ENCODE measurements around the gene STEAP4.
"Not testable (repeated sequence)": the region's sequence is repeated elsewhere in the genome, so short reads cannot be mapped to it uniquely, and the experiment has no call there.

STEAP4 gene

GRCh38 chr7:88268051-88268450, 38.6 kb downstream of the STEAP4 start:
- no peak for DNase-seq (ENCODE audit: low read depth)

GRCh38 chr7:88267421-88267820, 39.3 kb downstream of the STEAP4 start:
- no peak for DNase-seq (ENCODE audit: low read depth)

- not testable (repeated sequence) for DNase-seq (ENCODE audit: low read depth)
Observed at GRCh38 chr7:88264987-88265386, 41.7 kb downstream of the STEAP4 start.

- no peak for DNase-seq (ENCODE audit: low read depth)
Observed at GRCh38 chr7:88262562-88262961, 44.1 kb downstream of the STEAP4 start.

DNA sequence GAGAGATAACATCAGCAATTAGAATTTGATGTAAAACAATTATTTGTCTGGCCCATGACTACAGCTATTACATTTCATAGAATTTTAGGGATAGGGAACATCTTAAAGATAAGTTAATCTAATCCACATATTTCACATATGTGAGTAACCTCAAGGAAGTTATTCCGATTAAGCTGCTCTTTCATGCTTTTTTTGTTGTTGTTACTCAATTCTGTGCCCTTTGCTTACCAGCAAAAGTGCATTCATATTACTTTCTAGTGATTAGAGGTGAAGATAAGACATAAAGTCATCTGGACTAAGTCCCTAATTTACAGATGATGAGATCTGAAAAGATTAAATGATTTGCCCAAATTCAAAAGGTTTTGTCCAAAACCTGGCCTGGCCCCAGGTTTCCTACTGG, 46.0 kb downstream of the STEAP4 start:
- no peak for DNase-seq (ENCODE audit: low read depth)

- DNase-seq (ENCODE audit: low read depth) = no peak
Observed at GRCh38 chr7:88259656-88260380, 46.9 kb downstream of the STEAP4 start.

DNA sequence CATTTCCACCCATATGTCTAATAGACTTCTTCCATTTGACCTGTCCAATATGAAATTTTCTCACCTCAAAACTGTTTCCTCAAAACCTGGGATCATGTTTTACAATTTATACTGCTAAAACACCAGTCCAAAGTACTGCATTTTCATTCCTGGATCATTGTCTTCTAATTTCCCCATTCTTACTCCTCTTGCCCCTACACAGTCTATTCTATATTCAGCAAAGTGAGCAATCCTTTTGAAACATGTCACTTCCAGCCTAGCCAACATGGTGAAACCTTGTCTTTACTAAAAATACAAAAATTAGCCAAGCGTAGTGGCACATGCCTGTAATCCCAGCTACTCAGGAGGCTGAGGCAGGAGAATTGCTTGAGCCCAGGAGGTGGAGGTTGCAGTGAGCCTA, 48.4 kb downstream of the STEAP4 start:
- not testable (repeated sequence) for DNase-seq (ENCODE audit: low read depth)

DNA sequence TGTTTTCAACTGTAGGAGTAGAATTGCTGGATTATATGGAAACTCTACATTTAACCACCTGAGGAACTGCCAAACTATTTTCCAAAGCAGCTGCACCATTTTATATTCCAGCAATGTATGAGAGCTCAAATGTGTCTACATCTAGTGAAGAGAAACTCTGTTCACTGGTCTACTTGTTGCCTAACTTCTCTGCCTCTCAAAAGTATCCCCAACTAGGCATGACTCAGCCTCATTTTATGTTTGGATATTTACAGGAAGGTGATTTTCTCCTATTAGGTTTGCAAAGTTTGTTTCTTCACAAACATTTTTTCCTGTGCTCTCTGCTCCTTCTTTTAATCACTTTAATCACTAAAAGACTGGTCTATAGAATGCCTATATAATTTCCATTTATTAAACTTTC, 49.8 kb downstream of the STEAP4 start:
- no peak for DNase-seq (ENCODE audit: low read depth)

GRCh38 chr7:88254721-88255424, 51.8 kb downstream of the STEAP4 start:
- DNase-seq (ENCODE audit: low read depth) = no peak

DNA sequence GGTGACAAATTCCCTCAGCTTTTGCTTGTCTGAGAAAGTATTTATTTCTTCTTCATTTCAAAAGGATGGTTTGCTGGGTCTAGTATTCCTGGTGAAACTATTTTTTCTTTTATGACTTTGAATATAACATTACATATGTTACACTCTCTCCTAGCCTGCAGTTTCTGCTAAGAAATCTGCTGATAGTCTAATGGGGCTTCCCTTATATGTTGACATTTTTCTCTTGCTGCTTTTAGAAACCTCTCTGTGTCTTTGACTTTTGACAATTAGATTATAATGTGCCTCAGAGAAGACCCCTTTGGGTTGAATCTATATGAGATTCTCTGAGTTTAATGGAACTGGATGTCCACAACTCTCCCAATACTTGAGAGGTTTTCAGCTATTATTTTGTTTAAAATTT, 53.1 kb downstream of the STEAP4 start:
- no peak for DNase-seq (ENCODE audit: low read depth)

DNA sequence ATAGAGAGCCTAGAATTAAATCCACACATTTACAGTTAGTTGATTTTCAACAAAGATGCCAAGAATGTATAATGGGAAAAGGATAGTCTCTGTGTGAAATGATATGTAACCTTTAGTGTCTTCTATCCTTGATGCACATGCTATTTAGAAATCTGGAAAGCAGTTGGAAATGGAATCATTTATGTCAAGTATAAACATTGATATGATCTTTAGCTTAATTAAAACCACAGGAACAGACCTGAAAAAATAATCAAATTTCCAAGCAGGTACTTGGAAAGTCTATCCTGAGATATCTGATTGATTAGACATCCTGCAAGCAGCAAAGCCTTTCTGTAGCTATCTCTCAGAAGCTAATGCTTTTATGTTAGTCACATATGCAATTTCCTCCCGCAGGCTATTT, 62.4 kb downstream of the STEAP4 start:
- no peak for DNase-seq (ENCODE audit: low read depth)

- no peak for DNase-seq (ENCODE audit: low read depth)
Observed at GRCh38 chr7:88243345-88243909, 63.3 kb downstream of the STEAP4 start.

GRCh38 chr7:88239852-88240251, 66.8 kb downstream of the STEAP4 start:
- no peak for DNase-seq (ENCODE audit: low read depth)

- no peak for DNase-seq (ENCODE audit: low read depth)
Observed at GRCh38 chr7:88233828-88234227, 72.9 kb downstream of the STEAP4 start.

DNA sequence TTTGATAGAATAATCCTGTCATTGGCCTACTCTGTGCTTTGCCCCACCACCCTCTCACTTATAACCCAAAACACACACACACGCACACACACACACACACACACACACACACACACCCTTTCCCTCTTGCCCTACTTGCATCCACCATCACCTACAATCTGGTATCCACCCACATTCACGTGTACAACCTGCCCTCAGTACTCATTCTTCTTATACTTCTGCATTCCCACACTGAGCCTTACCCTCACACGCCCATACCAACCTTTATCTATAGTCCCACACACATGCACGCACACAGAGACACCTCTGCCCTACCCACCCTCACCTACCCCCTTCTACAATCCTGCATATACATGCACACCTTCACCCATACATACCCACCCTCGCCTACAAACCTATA, 76.0 kb downstream of the STEAP4 start:
- DNase-seq (ENCODE audit: low read depth) = no peak

DNA sequence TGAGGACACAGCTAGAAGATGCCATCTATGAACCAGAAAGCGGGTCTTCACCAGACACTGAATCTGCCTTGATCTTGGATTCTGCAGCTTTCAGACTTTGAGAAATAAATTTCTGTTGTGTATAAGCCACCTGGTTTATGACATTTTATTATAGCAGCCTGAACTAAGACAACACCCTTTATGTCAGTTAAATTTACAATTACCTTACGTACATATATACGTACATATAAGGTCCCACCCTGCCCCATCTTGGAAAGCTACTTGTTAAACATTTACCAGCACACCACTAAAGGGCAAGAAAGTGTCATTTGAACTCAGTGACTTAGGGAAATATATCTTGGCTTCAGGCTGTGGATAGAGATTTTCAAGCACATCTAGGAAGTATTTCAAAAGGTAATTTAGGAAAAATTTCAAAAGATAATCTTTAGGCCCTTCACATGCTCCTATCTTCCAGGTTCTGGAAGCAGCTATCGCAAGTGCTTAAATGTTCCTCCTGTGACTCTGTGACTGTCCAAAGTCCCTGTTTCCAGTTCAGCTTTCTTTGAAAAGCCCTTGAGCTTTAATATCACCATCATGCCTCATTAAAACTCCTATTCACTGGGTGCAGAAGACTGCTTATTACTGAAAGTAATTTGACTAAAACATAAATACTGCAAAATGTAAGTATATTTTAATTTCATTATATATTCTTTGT, 77.2 kb downstream of the STEAP4 start:
- no peak for DNase-seq (ENCODE audit: low read depth)

DNA sequence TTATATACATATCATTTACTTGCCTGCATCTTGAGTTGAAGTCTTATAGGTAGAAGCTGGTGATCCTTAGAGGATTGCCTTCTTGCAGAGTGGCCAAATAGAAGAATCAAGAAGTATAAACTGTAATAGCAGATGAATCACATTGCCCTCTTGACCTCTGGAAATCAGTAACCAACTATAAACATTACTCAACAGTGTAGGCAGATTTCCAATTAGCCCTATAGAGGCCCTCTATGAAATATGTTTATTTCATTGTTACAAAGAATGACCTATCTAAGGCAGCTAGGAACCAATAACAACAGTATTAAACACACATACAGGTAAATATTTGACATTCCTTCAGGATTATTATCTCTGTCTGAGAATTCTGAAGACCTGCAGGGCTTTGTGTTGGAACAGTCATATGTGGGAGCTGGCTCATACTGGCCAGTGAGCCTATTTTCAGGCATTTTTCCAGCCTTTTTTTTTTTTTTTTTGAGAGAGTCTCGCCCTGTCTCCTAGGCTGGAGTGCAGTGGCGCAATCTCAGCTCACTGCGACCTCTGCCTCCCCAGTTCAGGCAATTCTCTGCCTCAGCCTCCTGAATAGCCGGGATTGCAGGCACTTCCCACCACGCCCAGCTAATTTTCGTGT, 79.7 kb downstream of the STEAP4 start:
- DNase-seq (ENCODE audit: low read depth) = no peak

DNA sequence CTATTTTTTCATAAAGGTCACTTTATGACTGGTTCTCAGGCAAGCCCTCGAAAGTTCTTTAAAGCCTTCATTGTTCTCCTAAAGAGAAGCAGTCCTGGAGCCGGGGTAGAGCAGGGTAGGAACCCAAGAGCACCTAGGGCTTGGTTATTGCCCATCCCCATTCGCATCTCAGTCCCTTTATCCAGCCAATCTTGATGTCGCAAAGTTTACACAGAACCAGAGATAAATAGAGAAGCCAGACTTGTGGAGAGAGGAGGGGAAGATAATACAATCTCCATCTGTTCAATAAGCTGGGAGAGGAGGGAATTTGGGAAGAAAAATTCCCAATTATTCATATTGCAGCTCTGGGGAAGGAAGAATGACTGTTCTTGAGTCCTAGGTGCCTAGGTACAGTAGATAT, 80.5 kb downstream of the STEAP4 start:
- DNase-seq (ENCODE audit: low read depth) = no peak

DNA sequence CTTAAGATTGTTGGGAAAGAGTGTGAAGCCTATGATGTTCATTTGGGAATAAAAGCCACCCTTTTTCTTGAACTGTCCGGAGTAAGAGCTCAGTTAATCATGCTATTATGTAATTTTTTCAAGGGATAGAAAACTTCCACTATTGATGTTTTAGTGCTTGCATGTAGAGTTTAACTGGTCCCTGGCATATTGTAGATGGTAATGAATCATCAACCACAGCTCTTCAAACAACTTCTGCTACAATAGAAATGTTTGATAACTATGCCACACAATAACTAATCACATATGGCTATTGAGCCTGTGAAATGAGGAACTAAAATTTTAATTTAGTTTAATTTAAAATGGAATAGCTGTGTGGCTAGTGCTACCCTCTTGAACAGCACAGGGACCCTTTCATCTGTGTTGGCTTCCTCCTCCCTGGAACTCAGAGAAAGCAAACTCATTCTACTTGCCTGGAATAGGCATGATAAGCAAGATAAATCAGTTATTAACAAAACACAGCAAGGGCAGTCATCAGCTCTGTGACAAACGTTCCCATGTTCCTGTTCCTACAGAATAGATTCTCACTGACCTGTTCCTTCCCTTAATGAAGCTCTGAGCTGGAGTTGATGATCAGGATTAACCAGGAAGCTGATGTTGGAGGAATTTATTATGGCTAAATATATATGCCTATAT, 82.0 kb downstream of the STEAP4 start:
- DNase-seq (ENCODE audit: low read depth) = no peak

- DNase-seq (ENCODE audit: low read depth) = no peak
Observed at GRCh38 chr7:88223265-88223664, 83.4 kb downstream of the STEAP4 start.
